BJ (cell line): Measurements from ENCODE around the gene GAPDHS. TPM values are rescaled to one million over a fixed set of nuclear protein-coding genes. Genes with fewer than 3 reads are reported as not detected.

Source experiments
- CTCF ChIA-PET: fragments of 350-600 bp; formaldehyde crosslinking; extraction: SDS; loops from one replicate; lab custom pipeline; 2021; ENCODE audit warnings: antibody characterized with exemption, inconsistent platforms; lab: Yijun Ruan, JAX
- POLR2A ChIA-PET: fragments of 300-600 bp; sonication (Branson Sonifier 250); formaldehyde crosslinking; extraction: SDS; loops from one replicate; lab custom pipeline; 2021; ENCODE audit warnings: antibody characterized with exemption; lab: Charles Lee
- DNase-seq: peaks from one replicate; pipeline ENCODE4 v3.0.0-alpha.2; 2011; ENCODE audit warnings: low read depth
- H3K27me3 ChIP-seq: 2 replicates; pipeline ENCODE4 v1.6.0; 2011; ENCODE audit warnings: low read length; ENCODE audit not compliant: control insufficient read depth, insufficient read depth
- H3K36me3 ChIP-seq: 2 replicates; pipeline ENCODE4 v1.5.1; 2011; ENCODE audit warnings: low read length; ENCODE audit not compliant: control insufficient read depth, insufficient read depth
- H3K4me3 ChIP-seq: 2 replicates; pipeline ENCODE4 v1.5.1; 2011; ENCODE audit warnings: low read depth, mild to moderate bottlenecking, control low read depth, low read length
- CTCF ChIP-seq: IDR thresholded peaks from 2 replicates; pipeline ENCODE4 v1.5.1; 2011; ENCODE audit warnings: low read depth, mild to moderate bottlenecking, control low read depth, inconsistent platforms, low read length, moderate library complexity; ENCODE audit not compliant: insufficient read depth
- polyA plus RNA-seq: library from polyadenylated mRNA; depleted of rRNA; stranded (reverse); fragments of >200 nt; gene quantifications from 2 replicates; pipeline ENCODE4 v1.2.3, GENCODE V29; 2011

Gene GAPDHS
- polyA plus RNA-seq, 1 experiment, result not detected

GRCh38 chr19:35562336-35562735 is 29.1 kb downstream of the GAPDHS start:
- ChIA-PET POLR2A (no interaction called here), CTCF (interaction anchor here (0.6 kb wide), 1 partner anchor 443 kb away, joined by 3 read pairs; no protein-coding TSS in a partner anchor)
- H3K36me3 ChIP-seq, result no peaks in the 10 kb centered on the region
- no peak overlapping the region for H3K4me3 ChIP-seq
- H3K27me3 ChIP-seq, result peaks cover 13% of the 10 kb centered on the region
- DNase-seq, result no peak
- no peak for TF ChIP-seq CTCF

GRCh38 chr19:35562776-35563175 is 29.5 kb downstream of the GAPDHS start:
- Histone ChIP-seq H3K4me3 (no peak overlapping the region), H3K36me3 (no peaks in the 10 kb centered on the region), H3K27me3 (peaks cover 13% of the 10 kb centered on the region)
- CTCF ChIA-PET, result interaction anchor here (0.7 kb wide), 1 partner anchor 35 kb away, joined by 3 read pairs; no protein-coding TSS in a partner anchor
- TF ChIP-seq CTCF, result no peak
- POLR2A ChIA-PET, result no interaction called here
- DNase-seq, result no peak

DNA sequence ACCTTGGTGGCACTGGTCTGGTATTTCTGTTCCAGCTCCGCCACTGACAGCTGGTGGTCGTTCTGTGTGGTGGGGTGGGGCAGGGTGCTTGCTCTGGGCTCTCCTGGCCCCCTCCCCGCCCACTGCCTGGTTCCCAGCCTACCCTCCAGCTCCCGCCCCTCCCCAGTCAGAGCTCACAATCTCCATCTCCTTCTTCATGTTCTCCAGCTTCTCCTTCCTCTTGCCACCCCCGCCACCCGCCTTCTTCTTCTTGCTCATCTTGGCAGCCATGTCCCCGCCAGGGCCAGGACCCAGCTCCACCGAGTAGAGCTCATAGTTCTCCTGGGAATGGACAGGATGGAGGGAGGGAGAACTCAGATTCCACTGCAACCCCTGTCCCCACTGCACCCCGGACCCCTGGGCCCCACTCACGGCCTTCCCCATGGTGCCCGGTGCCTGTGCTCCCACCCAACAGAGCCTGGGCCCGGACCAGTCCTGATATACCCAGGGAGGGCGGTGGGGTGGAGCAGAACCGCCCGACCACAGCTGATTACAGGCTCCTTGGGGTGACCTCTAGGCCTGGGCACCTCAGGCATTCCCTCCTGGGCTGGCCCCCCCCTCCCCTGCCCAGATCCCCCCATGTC is 30.1 kb downstream of the GAPDHS start, which contains the start of gene ATP4A:
ATP4A (minus strand) TSS at position 452 of the 623 bp plus-strand sequence; CDS start at position 423, 29 bp downstream.
- Histone ChIP-seq H3K27me3 (peaks cover 13% of the 10 kb centered on the region), H3K36me3 (no peaks in the 10 kb centered on the region), H3K4me3 (no peak within 1 kb of the TSS)
- POLR2A ChIA-PET, result no interaction called here
- DNase-seq, result no peak
- CTCF ChIA-PET, result interaction anchor here (0.7 kb wide), 1 partner anchor 35 kb away, joined by 3 read pairs; no protein-coding TSS in a partner anchor
- TF ChIP-seq CTCF, result no peak

DNA sequence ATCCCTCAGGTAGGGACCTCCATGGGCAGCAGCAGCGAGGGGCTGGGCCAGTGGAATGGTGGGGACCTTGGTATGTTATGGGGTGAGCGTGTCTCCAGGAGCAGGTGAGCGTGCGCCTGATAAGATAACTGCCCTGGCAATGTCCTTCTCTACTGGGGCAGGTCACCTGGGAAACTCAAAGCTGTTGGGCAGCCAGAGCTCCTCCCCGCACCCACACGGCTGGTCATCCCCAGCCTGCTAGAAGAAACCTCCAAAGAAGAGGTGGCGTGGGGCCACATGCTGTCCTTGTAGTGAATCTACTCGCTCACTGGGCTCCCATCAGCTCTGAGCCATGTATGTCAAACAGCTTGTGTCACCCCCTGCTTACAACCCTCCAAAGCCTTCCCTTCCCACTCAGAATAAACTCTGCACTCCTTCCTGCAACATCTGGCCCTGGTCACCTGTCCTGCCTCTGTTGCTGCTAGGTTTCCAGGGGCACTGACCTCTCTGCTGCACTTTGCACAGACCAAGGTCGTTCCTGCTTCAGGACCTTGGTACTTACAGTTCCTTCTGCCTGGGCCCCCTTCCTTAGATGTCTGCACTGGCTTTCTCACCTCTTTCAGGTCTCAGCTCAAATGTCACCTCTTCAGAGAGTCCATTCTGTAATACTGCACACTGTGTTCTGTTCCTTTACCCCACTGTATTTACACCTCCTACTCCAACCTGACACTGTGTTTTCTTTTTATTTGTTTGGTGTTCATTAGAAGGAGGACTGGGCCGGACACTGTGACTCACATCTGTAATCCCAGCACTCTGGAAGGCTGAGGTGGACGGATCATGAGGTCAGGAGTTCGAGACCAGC is 32.0 kb downstream of the GAPDHS start:
- no peak for TF ChIP-seq CTCF
- DNase-seq, result no peak
- ChIA-PET CTCF (interaction anchor here (1.3 to 1.6 kb wide), 2 partner anchors 9 to 15 kb away, joined by 3 to 7 read pairs; no protein-coding TSS in a partner anchor), POLR2A (no interaction called here)
- no peak overlapping the region for H3K4me3 ChIP-seq
- H3K27me3 ChIP-seq, result peaks cover 5% of the 10 kb centered on the region; the same call in 1 of the 2 replicates
- H3K36me3 ChIP-seq, result no peaks in the 10 kb centered on the region

- H3K27me3 ChIP-seq, result peaks cover 2% of the 10 kb centered on the region; the same call in 1 of the 2 replicates
- no peak for DNase-seq
- no peaks in the 10 kb centered on the region for H3K36me3 ChIP-seq
- H3K4me3 ChIP-seq, result no peak overlapping the region
- TF ChIP-seq CTCF, result no peak
- CTCF ChIA-PET, result interaction anchor here (1.3 kb wide), 1 partner anchor 11 kb away, joined by 3 read pairs; no protein-coding TSS in a partner anchor
- POLR2A ChIA-PET, result no interaction called here
These were observed 33.5 kb downstream of the GAPDHS start for GRCh38 chr19:35566738-35567137.
